Measurements from ENCODE around the gene RAB3B.

Gene RAB3B

GRCh38 chr1:51956528-51957509, 33.7 kb downstream of the RAB3B start:
- peak; percentile 14 for DNase-seq (ENCODE audit: low read depth)

- no peak for DNase-seq (ENCODE audit: low read depth)
These were observed 34.5 kb downstream of the RAB3B start for GRCh38 chr1:51955797-51956527.

DNA sequence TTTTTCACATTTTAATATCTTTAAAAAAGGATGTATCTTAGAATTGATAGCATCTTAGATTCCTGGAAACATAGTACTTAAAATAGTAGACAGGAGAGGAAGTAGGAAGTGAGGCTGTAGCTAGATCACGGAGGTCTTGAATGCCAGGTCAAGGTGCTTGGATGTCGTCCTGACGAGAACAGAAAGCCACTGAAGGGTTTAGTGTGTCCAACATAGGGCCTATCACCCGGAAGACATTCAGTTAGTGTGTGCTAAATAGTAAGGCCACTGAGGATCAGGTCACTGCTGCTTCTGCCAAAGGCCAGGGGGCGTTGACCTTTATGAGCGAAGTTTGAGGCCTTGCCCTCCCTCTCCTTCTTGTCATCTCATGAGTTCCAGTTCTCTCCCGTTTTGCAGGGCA, 35.7 kb downstream of the RAB3B start:
- DNase-seq (ENCODE audit: low read depth) = no peak

DNA sequence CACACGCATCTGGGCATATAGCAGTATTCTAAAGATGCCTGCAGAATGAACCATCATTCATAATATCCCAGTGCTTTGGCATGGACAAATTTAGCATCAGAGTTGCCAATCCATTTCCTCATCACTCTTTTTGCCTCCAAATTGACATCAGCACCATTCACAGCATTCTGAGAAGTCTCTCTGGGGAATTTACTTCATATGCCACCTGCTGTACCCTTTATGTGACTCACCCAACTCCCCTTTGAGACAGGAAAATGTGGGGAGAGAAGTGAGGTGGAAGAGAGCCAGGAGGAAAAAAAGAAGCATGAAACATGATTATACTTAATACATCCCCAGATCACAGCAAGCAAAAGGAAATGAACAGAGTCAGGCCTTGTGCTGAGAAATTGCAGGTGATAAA, 37.4 kb downstream of the RAB3B start:
- DNase-seq (ENCODE audit: low read depth) = no peak

DNA sequence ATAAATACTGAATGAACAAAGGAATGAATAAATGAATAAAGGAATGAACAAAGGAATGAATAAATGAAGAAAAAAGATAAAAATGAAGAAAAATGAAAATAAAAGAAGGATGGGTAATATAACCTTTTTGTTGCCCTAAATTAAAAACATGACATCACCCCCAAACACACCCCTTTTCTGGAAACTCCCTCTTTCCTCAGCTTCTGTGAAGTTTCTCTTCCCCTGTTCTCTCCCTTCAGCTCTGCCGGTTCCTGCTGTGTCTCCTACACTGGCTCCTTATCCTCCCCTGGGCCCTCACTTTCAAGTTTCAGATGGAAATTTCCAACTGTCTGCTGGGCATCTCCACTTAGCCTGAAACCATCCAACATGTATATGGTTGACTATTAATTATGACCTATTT, 37.9 kb downstream of the RAB3B start:
- DNase-seq (ENCODE audit: low read depth) = no peak

GRCh38 chr1:51950701-51951100, 39.8 kb downstream of the RAB3B start:
- DNase-seq (ENCODE audit: low read depth) = no peak

DNA sequence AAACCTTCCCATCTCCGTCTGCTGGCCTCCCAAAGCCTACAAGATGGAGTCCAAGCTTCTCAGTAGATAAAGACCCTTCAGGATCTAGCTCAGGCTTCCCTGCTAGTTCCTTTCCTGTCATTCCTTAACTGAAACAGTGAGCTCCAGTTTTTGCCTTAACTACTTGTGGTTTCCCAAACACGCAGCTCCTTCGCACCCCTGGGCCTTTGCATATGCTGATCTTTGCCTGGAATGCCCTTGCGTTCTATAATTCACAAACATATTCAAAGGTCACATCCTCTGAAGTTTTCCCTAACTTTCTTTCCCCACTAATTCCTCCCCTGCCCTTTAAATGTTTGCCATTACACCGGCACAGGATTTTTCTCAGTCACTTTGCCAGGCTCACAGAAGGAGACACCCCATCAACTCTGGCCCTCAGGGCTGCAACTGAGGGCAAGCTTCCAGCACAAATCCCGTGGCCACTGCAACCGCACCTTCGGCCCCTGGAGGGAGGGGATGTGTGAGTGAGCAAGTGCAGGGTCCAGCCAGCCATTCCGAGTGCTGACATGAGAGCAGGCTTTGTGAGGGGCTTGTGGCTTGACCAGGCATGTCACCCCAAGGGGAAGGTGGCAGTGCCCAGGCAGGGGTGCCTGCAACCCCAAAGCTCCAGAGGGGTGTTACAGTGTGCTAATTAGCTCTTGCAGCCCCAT, 41.3 kb downstream of the RAB3B start:
- DNase-seq (ENCODE audit: low read depth) = no peak

DNA sequence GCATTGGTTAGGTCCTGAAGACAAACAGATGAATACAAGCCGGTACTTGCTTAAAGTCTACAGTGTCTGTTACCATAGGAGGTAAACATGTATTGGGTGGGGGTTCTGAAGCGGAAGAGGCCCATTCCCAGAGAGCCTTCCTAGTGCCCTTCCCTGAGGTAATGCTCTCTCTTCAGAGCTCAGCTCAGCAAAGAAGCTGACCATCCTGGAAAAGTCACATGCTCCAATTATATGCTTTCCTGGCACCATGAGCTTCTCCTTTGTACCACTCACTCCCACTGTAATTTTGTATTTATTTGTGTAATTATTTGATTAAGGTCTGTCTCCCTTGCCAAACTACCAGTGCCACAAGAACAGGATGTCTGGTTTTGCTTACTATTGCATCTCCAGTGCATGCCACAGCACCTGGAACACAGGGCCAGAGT, 42.0 kb downstream of the RAB3B start:
- no peak for DNase-seq (ENCODE audit: low read depth)

GRCh38 chr1:51946300-51946699, 44.2 kb downstream of the RAB3B start:
- DNase-seq (ENCODE audit: low read depth) = no peak

DNA sequence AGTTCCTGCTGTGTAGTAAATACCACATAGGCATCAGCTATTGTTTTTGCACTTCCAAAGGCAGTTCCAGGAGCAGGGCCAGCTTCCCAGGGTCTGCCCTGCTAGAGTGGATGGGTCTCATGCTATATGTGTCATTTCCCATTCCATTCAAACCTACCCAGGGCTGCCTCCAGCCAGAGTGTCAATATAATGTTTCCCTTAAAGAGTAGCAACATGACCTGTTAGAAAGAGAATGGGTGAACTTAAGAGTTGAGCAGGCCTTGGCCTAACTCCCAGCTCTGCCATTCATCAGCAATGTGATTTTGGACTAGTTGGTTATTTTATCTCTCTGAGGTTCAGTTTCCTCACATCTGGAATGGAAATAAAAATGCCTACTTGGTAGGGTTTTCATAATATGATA, 44.9 kb downstream of the RAB3B start:
- DNase-seq (ENCODE audit: low read depth) = peak; percentile 42

- DNase-seq (ENCODE audit: low read depth) = no peak
These were observed 48.2 kb downstream of the RAB3B start for GRCh38 chr1:51942281-51942680.

- DNase-seq (ENCODE audit: low read depth) = peak; percentile 64
These were observed 49.0 kb downstream of the RAB3B start for GRCh38 chr1:51941528-51941927.

DNA sequence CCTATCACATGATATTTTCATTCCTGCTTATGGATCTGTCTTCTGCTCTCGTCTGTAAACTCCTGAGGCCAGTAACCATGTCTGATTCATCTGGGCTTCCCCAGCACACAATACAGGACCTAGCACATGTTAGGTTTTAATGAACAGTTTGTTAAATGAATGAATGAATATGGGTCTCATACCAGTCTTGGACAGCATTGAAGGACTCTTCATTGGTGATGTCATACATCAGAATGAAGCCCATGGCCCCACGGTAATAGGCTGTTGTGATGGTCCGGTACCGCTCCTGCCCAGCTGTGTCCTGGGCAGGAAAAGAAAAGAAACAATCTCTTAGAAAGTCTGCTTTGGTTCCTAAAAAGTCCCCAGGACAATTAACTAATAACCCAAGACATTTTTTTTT, 53.4 kb downstream of the RAB3B start:
- DNase-seq (ENCODE audit: low read depth) = no peak

DNA sequence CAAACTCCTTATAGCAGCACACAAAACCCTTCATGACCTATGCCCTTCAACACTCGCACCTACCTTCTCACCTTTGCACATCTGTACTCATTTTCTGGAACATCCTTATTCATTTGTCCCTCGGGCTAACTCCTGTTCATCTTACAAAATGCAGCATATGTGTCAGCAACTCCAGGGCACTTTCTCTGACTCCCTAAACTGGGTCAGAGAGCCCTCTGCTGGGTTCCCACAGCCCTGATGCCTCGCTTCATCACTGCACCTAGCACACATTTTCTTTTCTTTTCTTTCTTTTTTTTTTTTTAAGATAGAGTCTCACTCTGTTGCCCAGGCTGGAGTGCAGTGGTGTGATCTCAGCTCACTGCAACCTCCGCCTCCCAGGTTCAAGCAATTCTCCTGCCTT, 54.0 kb downstream of the RAB3B start:
- no peak for DNase-seq (ENCODE audit: low read depth)

- DNase-seq (ENCODE audit: low read depth) = no peak
These were observed 57.2 kb downstream of the RAB3B start for GRCh38 chr1:51933344-51933743.

DNA sequence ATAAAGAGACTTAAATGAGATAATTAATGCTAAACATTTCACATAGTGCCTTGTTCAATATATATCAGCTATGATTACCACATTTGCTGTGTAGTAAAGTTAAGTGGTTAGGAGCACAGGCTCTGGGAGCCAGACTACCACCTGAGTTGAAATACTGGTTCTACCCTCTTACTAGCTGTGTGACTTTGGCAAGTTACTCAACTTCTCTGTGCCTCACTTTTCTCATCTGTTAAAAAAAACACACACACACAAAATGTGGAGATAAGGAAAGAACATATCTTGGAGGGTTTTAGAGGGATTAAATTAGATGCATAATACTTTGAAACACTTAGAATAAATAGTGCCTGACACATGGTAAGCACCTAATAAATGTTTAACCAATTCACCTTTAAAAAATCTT, 60.2 kb downstream of the RAB3B start:
- DNase-seq (ENCODE audit: low read depth) = no peak

DNA sequence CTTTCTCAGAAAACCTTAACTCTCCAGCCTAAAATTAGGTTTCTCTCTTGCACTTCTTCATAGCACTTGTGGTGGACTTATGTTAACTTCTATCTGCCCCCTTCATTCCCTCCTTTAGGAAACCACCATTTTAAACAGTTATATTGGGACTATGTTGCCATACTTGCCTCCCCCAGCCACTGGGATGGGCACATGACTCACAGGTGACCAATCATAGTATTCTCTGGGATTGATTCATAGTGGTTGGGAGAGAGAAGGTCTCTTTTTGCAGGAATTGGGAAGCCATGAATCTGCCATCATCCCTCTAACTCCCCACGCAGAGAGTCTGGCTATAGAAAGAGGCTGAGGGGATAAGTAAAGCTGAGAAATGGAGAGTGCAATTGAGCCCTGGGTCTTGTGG, 61.6 kb downstream of the RAB3B start:
- DNase-seq (ENCODE audit: low read depth) = no peak

DNA sequence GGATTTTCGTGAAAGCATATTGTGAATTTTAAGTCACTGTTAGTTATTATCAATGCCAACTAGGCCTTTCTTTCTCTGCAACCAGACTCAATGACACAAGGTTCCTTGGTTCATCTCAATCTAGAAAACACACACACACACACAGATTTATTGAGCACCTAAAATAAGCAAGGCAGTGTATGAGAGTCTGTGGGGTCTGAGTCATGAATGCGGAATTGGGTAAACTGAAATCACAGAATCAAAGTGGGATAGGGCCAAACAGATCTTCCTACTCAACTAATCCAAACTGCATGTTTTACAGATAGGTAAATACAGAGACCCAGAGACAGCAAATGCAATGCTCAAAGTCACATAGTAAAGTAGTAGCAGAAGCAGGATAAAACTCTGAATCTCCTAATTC, 63.5 kb downstream of the RAB3B start:
- DNase-seq (ENCODE audit: low read depth) = no peak

- peak; percentile 58 for DNase-seq (ENCODE audit: low read depth)
These were observed 64.2 kb downstream of the RAB3B start for GRCh38 chr1:51926171-51926812.

- no peak for DNase-seq (ENCODE audit: low read depth)
These were observed 66.0 kb downstream of the RAB3B start for GRCh38 chr1:51924455-51924854.

DNA sequence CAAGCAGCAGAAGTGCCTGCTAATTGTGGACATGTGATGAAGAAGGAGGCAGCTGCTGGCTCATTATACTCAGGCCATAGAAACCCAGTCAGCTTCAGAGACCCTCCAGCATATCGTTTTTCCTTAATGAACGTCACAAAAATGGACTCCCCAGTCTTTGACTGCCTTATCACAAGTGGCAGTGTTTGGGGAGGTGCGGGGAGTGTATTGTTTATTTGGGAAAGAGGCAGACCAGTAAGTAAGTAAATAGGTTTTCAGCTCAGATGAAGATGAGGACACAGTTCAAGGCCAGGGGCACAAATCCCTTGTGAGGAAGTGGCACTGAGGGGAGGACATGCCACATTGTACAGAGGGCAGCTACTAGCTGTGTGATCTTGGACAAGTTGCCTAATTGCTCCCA, 68.5 kb downstream of the RAB3B start:
- no peak for DNase-seq (ENCODE audit: low read depth)

GRCh38 chr1:51920130-51920529, 70.4 kb downstream of the RAB3B start:
- DNase-seq (ENCODE audit: low read depth) = no peak
